ENCODE results near the gene DIO3.

The DIO3 gene

DNA sequence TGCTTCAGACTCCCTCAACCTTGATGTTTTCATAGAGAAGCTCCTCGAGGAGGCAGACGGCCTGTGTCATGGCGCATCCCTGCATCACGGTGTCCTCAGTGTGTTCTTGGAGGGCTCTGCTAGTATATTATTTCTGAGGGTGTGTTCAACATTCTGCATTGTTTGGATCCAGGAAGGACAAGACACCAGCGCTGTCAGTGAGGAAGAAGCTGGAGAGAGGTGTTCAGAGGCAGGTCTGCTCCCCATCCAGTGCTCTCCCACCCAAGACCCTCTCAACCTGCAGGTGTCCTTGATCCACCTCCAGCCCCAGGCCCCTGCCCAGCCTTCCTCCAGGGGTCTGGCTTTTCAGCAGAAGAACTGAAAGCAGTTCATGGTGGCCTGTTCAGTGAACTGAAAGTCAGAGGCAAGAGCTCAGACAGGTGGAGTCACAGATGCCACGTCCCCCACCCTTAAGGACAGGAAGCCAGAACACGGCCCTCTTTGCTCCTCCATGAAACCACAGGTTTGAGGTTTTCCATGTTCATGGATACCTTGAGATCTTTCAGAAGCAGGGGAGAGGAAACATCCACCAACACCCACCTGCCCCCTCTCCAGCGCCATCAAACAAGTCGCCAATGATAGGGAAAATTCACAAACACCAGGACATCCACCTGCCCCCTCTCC, 37.4 kb downstream of the DIO3 start:
- DNase-seq (ENCODE audit: low read depth): no peak

DNA sequence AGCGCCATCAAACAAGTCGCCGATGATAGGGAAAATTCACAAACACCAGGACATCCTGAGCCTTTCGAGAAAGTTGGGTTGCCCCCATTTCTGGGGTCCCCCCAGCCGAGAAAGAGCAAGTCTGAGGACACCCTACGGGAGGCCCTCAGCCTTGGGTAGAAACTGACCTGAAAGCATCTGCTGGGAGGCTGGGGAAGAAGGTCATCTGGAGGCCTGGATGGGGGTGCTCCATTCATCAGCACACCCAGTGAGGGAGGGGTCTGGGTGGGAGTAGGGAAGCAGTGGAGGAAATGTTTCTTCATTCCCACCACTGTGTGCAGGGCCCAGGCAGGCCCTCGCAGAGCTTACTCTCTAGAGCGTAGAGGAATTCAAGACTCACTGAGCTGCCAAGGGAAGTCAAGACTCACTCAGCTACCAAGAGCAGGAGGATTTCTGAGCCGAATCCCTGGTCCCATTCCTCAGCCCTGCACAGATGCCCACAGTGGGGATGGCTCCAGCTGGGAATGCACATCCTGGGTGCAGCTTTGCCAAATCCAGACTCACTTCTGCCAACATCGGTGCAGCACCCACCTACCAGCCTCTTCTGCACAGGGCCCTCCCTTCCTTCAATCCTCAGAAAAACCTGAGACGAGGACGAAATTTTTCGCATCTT, 38.1 kb downstream of the DIO3 start:
- DNase-seq (ENCODE audit: low read depth): no peak

DNA sequence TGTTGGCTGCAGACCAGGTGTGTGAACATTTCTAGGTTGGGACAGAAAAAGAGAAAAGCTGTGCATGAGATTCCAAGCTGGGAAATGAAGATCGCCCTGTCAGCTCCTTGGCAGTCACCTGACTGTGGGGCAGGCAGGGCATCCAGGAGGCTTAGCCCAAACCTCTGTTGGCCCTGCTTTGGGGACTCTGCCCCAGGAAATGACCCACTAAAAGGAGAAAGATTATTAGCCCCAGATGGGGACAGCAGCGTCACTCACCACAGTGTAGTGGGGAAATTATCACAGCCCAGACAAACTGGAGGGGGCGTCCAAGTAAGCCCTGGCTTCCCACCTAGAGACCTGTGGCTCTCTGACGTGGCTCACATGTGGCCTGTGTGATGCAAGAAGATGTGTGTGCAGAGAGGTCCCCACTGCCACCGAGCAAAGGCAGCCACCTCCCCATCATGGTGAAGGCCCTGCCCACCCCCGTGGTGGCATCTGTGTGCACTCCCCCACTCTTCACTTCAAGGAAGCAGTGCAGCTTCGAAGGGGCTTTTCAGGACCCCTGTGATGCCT, 39.1 kb downstream of the DIO3 start:
- DNase-seq (ENCODE audit: low read depth): no peak

DNA sequence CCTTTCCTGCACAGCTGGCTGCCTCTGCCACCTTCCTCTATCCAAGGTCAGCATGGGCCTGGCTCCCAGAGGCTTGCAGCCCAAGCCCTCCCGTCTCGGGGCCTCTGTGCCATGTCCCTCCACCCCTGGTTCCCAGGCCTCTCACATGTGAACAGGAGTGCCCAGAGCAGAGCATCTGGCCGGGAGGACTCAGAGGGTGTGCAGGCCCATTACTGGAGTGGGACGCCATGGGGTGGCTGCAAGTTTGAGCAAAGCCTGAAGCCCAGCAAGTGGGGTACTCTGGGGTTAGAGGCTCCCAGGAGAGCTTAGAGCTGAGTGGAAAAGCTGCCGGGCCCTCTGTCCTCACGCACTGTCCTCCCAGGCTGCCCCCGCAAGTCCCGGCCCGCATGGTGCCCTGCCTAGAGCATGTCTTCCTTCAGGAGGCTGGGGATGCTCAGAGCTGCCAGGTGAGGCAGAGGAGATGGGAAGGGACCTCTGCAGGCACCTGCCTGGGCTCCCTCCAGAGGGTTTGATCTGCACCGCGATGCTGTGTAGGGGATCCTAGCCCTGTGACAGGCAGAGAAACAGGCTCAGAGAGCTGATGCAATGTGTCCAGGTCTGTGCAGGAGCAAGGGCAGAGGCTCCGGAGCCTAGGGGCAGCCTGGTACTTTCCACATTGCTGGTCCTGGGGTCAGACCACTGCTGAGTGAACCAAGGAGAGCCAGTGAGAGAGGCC, 39.8 kb downstream of the DIO3 start:
- DNase-seq (ENCODE audit: low read depth): no peak

DNA sequence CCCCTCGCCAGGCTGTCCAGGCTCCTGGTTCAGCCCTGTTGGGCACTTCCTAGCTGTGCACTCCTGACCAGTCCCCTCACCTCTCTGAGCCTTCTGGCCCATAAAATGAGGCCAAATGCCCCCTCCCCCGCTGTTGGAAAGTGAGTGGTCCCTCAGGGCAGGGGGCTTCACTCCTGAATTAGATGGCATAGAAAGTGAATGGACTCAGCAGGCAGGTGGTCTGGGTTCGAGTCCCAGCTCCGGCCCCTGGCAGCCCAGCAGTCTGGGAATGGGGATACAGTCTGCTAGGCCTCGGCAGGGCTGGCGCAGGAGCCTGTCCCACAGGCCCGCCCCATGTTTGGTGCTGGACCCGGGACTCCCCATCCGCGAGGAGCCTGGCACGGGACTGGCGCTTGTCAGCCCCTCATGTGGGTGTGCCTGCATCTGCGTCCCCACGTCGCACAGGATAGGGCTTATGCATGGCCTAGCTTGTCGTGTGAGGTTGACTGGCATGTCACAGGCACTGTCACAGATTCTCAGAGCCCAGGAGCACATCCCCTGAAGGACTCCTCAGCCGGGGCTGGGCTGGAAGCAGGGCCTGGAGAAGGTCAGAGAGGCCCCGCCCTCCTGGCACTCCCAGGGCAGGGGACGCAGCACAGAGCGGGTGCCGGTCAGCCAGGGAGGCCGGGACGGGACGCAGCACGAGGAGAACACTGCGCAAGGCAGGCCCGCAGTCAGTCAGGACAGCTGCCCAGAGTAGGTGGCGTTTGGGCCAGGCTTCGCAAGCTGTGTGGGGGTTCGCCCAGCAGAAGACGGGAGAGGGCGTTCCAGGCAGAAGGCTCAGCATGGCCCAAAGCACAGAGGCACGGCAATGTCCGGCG, 40.5 kb downstream of the DIO3 start:
- DNase-seq (ENCODE audit: low read depth): no peak

DNA sequence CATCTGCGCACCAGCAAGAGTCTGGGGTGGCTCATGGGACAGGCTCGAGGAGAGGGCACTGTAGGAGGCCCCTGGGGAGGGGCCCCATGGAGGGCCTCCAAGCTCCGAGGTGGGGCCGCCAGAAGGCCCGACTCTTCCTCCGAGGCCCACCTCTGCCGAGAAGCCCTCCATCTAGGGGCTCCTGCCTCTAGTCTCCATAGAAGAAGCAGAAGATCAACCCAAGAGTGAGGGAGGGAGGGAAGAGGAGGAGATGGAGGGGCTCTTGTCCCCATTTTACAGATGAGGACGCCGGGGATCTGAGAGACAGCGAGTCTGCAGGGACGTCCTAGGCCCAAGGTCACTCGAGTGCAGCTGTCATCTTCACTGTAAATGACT, 41.2 kb downstream of the DIO3 start:
- no peak for DNase-seq (ENCODE audit: low read depth)

DNA sequence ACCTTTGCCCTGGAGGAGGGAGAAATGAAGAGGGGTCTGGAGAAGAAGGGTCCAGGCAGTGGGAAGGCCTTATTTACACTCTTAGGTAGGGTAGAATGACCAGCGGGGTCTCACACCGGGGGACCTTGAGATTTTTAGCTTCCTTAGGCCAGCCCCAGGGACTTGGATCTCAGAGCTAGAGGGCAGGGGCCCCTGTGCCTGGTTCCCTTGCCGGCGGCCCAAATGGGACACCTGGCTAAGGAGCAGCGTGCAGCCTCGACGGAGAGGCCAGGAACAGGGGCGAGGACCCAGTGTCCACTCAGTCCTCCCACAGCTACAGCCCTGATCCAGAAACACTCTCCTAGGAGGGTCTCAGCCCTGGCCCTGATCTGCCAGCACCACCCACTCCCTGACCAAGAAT, 41.8 kb downstream of the DIO3 start:
- no peak for DNase-seq (ENCODE audit: low read depth)

DNA sequence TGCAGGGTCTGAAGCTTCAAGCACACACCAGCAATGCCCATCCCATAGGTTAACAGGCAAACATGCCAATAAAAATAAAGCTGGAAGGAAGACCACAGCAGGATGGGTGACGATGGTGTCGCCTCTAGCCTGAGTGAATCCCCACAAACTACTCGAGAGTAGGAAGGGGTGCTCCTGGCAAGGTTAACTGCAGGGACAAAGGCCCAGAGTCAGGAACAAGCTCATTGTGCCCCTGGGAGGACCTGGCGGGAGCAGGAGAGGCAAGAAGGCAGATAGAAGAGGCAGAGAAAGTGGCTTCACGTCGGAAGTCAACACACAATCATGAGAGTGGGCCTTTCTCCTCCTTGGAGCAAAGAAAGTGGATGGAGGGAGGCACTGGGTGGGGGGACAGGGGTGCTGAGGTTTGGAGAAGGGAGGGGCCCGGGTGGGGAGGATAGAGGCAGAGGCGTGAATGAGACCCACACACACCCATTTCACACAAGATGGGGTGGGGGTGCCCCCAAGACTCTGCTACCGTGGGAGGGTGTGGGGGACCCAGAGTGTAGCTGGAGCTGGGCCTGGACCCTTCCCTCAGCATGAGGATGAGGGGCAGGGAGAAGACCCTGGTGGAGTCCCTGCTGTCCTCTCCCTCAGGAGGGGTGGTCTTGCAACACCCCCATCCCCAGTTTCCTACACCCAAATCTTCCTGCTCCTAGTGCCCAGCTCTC, 43.1 kb downstream of the DIO3 start:
- no peak for DNase-seq (ENCODE audit: low read depth)

DNA sequence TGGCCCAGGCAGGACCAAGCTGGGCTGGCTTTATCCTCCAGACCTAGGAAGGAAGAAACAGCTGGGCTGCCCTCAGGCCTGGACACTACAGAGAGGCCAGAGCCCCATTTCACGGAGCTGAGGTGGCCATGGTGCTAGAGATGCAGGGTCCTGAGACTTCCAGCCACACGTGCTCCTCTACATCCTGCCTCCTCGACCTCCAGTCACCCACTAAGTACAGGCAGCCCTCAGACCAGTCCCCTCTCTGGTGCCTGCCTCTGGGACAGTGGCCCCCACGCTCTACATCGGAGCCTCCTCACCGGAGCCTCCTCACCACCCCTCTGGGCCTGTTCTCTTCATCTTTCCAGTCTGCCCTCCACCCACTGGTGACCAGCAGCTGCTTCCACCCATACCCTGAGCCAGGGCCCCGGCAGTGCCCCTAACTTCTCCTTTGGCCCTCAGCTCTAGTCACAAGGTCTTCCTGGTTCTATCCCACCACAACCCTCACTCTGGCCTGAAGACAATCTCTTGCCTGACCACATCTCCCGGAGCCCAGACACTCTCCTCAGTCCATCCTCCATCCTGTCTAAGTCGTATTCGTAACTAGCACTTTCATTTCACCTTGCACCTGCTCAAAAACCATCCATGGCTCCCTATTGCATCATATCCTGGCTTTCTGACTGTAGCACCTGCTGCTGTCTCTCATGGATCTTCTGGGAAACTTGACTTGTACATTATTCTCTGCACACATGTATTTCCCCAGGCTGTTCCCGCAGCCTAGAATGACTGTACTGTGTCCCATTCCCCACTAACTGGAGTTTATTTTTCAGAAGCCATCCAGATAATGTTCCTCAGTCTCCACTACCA, 43.9 kb downstream of the DIO3 start:
- no peak for DNase-seq (ENCODE audit: low read depth)

DNA sequence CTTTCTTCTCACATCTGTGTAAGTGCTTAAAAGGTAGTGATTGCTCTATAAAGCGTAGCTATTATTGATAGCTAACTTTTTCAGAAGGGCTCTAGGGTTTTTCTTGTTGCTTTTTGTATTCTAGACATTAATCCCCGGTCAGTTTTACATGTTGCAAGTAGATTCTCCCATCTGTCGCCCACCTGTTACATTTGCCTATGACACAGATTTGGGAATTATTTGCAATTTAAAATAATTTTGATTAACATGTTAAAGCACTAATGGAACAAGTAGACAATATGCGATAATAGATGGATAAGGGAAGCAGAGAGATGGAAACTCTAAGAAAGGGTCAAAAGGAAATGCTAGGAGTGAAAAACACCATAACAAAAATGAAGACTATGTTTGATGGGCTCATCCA, 44.5 kb downstream of the DIO3 start:
- DNase-seq (ENCODE audit: low read depth): no peak

Data from stromal cell of bone marrow (primary cell).